Parathyroid adenoma (tissue), 2 donors: ENCODE data around the gene HOTAIR.
A peak's percentile ranks its signal among the peaks of the same experiment; 100 is the strongest.

ENCODE experiments used
- H2AFZ ChIP-seq: fragments of 300-600 bp; sonication (generic); one replicate; pipeline ENCODE4 v1.7.0; 2017; ENCODE audit warnings: antibody characterized with exemption, mild to moderate bottlenecking
- H3K27ac ChIP-seq: fragments of 300-600 bp; sonication (generic); one replicate; pipeline ENCODE4 v1.7.0; 2017
- H3K27me3 ChIP-seq: fragments of 300-600 bp; sonication (generic); one replicate; pipeline ENCODE4 v1.7.0; 2017; ENCODE audit warnings: low read length; ENCODE audit not compliant: control insufficient read depth, insufficient read depth
- H3K36me3 ChIP-seq: fragments of 300-600 bp; sonication (generic); one replicate; pipeline ENCODE4 v1.7.0; 2017; ENCODE audit warnings: low read length; ENCODE audit not compliant: control insufficient read depth, insufficient read depth
- H3K4me1 ChIP-seq: fragments of 300-600 bp; sonication (generic); one replicate; pipeline ENCODE4 v1.7.0; 2017; ENCODE audit warnings: control low read depth
- H3K4me2 ChIP-seq: fragments of 300-600 bp; sonication (generic); one replicate; pipeline ENCODE4 v1.7.0; 2017; ENCODE audit warnings: low read length
- H3K4me3 ChIP-seq: fragments of 300-600 bp; sonication (generic); one replicate; pipeline ENCODE4 v1.7.0; 2017; ENCODE audit warnings: low read depth, low read length
- H3K79me2 ChIP-seq: fragments of 300-600 bp; sonication (generic); one replicate; pipeline ENCODE4 v1.7.0; 2017; ENCODE audit warnings: control low read depth
- H3K9ac ChIP-seq: fragments of 300-600 bp; sonication (generic); one replicate; pipeline ENCODE4 v1.7.0; 2017; ENCODE audit warnings: mild to moderate bottlenecking
- H3K9me3 ChIP-seq: fragments of 300-600 bp; sonication (generic); one replicate; pipeline ENCODE4 v1.7.0; 2017; ENCODE audit warnings: low read length; ENCODE audit not compliant: control insufficient read depth
- TF ChIP-seq, protein P1 (sequence below): fragments of 300-600 bp; sonication (generic); IDR thresholded peaks from one replicate; pipeline ENCODE4 v1.7.0; 2017; ENCODE audit warnings: antibody characterized with exemption, mild to moderate bottlenecking
- donor health status: primary hyperparathyroidism.

The HOTAIR gene

DNA sequence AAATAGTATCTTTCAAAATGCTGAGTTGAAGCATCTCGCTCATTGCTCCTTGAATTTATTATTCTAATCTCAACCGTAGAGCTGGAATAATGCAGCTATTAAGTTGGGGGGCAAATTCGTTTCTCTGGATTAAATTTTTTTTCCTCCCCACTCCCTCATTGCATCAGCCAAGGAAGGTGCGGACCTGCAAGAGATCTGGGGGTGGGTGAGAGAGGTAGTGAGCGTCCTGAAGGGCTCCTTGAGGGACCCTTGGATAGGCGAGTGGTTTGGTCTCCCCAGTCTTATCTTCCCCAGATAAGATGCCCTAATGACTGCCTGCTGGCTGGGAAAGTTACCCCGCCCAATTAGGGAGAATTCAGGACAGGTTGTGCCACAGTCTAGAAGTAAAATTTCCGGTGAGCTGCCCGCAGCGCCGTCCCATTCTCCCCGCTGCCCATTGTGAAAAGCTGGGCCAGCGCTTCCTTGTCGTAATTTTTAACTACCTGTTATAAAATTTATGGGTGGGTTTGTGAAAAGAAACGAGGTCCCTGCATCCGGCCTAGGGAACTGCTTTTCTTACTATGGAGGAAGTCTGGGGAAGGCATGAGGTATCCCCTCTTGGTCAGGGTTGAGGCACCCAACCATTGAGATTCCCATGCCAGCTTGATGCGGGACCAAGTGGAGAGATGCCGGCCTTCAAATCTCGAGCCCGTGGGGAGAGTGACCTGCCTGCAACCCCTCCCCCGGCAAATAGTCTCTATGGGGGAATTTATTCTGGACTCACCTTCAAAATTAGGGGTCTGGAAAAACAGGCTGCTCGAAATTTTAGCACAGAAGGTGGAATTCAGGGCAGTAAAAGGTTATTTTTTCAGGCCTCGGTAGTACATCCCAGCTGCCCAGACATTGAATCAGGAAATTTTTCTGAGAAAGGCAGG lies 40.5 kb upstream of the HOTAIR start:
- H3K9me3 ChIP-seq, result no peaks in the 10 kb centered on the region
- no peak overlapping the region for H3K27ac ChIP-seq
- H3K4me2 ChIP-seq, result no peak overlapping the region
- no peaks in the 10 kb centered on the region for H3K4me1 ChIP-seq
- H3K4me3 ChIP-seq, result no peak overlapping the region
- H3K9ac ChIP-seq, result no peak overlapping the region
- H3K36me3 ChIP-seq, result no peaks in the 10 kb centered on the region
- H2AFZ ChIP-seq, result no peak overlapping the region
- TF ChIP-seq, protein P1, sequence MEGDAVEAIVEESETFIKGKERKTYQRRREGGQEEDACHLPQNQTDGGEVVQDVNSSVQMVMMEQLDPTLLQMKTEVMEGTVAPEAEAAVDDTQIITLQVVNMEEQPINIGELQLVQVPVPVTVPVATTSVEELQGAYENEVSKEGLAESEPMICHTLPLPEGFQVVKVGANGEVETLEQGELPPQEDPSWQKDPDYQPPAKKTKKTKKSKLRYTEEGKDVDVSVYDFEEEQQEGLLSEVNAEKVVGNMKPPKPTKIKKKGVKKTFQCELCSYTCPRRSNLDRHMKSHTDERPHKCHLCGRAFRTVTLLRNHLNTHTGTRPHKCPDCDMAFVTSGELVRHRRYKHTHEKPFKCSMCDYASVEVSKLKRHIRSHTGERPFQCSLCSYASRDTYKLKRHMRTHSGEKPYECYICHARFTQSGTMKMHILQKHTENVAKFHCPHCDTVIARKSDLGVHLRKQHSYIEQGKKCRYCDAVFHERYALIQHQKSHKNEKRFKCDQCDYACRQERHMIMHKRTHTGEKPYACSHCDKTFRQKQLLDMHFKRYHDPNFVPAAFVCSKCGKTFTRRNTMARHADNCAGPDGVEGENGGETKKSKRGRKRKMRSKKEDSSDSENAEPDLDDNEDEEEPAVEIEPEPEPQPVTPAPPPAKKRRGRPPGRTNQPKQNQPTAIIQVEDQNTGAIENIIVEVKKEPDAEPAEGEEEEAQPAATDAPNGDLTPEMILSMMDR, result no peak
- H3K27me3 ChIP-seq, result peaks cover 15% of the 10 kb centered on the region
- no peaks in the 10 kb centered on the region for H3K79me2 ChIP-seq

DNA sequence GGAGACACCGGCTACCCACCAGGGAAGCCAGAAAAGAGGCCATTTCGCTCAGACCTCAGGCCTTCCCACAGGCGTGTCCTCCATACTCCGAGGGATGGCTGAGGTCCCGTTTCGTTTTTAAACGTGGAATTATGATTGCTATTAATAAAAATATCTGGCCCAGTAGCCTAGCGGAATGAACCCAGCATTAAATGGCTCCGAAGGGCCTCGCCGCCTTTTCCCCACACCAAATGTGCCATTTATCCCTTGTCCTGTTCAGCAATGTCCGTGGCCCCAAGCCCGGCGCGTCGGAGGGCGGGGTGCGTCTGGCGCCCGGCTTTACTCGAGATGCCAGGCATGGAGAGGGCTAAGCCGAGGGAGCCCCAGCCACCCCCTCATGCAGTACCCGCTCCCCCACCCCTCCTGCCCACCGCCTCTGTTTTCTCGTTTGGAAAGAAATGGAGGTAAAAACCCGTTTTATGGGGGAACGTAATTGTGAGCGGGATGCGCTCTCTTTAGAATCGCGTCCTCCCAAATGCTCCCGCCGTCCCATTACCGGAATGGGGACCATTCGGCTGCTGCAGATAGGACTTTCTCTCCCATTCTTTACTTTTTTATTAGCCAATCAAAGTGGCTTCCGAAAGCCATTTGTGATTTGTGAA lies 39.7 kb upstream of the HOTAIR start:
- no peak overlapping the region for H2AFZ ChIP-seq
- no peaks in the 10 kb centered on the region for H3K79me2 ChIP-seq
- H3K27ac ChIP-seq, result no peak overlapping the region
- H3K27me3 ChIP-seq, result peaks cover 18% of the 10 kb centered on the region
- peak overlapping the region; percentile 19 for H3K4me2 ChIP-seq
- H3K9ac ChIP-seq, result no peak overlapping the region
- H3K4me3 ChIP-seq, result no peak overlapping the region
- TF ChIP-seq, protein P1, result no peak
- H3K9me3 ChIP-seq, result no peaks in the 10 kb centered on the region
- no peaks in the 10 kb centered on the region for H3K36me3 ChIP-seq
- H3K4me1 ChIP-seq, result no peaks in the 10 kb centered on the region

DNA sequence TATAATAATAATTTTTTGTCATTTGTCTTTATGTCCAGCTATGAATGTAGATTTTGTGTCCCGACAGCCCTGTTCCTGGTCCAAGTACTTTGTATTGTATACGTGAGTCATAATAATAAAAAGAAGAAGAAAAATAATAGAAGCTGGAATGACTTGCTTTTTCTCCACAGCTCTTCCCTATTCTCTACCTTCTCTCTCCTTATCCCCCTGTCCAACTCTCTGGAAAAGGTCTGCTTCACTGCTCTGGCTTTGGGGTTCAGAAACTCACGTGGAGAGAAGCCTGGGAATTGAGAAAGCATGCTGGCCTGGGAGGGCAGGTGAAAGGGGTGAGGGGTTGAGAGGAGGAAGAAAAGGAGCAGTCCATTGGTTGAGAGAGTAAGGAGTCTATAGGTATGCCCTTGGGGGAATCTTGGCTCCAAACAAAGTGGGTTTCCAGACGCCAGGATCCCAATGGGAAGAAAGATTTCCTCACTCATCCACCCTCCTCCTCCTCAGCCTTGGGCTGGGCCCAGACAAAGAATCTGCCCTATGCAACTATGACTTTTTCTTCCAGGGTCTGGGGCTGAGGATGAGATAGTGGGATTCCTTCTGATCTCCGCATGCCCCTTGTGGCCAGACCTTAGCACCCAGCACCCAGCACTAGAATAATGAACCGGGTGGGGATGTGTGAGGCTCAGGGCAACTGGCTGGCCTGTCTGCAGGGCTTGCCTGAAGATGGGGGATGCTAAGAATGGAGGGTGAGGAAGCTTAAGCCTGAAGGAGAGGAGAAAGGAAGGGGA lies 38.1 kb upstream of the HOTAIR start:
- H3K9me3 ChIP-seq, result no peaks in the 10 kb centered on the region
- TF ChIP-seq, protein P1, result no peak
- no peak overlapping the region for H3K4me3 ChIP-seq
- no peak overlapping the region for H3K9ac ChIP-seq
- H3K79me2 ChIP-seq, result no peaks in the 10 kb centered on the region
- no peak overlapping the region for H3K4me2 ChIP-seq
- no peak overlapping the region for H3K27ac ChIP-seq
- H2AFZ ChIP-seq, result no peak overlapping the region
- H3K36me3 ChIP-seq, result no peaks in the 10 kb centered on the region
- H3K4me1 ChIP-seq, result no peaks in the 10 kb centered on the region
- peaks cover 20% of the 10 kb centered on the region for H3K27me3 ChIP-seq

DNA sequence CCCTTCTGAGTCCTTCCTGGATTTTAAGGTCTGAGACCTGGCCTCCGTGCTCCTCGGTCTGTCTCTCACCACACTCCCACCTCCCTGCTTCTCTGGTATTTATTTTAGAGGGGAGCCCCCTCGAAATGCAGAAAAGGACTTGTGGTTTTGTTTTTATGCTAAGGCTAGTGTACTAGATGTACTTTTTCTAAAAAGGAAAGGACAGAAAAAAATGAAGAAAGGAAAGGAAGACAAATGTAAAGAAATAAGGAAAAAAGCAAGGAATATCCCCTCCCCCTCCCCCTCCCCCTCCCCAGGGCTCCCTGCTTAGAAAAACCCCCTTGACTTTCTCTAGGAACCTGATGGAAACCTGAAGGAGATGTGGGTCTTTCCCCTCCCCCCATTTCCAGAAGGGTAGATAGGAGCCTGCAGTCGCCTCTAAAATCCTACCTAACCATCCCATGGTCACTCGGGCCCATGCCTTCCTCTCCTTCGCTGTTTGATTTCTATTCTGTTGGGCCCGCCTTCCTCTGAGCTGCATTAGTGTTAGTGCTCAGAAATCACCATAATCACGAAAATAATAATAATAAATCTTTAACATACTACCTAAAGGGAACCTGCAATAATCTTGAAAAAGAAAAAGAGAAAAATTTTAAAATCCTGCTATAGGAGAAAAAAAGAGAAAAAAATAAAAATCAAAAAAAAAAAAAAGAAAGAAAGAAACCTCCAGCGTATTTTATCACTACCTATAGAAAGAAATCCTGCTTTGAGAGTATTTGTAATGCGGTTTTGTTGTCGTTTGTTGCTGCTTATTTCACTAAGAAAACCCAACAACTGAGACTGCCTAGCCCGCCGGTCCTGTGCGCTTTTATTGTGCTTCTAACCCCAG lies 37.1 kb upstream of the HOTAIR start:
- Histone ChIP-seq H3K4me1 (no peaks in the 10 kb centered on the region), H3K4me2 (no peak overlapping the region), H3K27me3 (peaks cover 20% of the 10 kb centered on the region), H3K36me3 (no peaks in the 10 kb centered on the region), H3K4me3 (no peak overlapping the region), H2AFZ (no peak overlapping the region), H3K9me3 (no peaks in the 10 kb centered on the region), H3K9ac (no peak overlapping the region), H3K79me2 (no peaks in the 10 kb centered on the region), H3K27ac (no peak overlapping the region)
- TF ChIP-seq, protein P1, result no peak
